GM13976 (cell line): Measurements from ENCODE around the gene SORBS2.

Experiments
- DNase-seq: peaks from one replicate; pipeline ENCODE4 v3.0.0; 2012; ENCODE audit warnings: low spot score
- in situ Hi-C: fragments of 300-500 bp; cut with MboI; formaldehyde crosslinking; loops from one replicate; pipeline ENCODE4 v1.12.0; 2022; ENCODE audit warnings: low sequenced_read_pairs, mixed read lengths, inconsistent platforms; ENCODE audit not compliant: unreplicated experiment
- TF ChIP-seq, protein P1 (sequence below): IDR thresholded peaks from 2 replicates; pipeline ENCODE4 v1.5.1; 2012; ENCODE audit warnings: borderline replicate concordance, mild to moderate bottlenecking; ENCODE audit not compliant: insufficient read depth; ENCODE audit errors: extremely low read depth, missing control alignments, control extremely low read depth

The SORBS2 gene

DNA sequence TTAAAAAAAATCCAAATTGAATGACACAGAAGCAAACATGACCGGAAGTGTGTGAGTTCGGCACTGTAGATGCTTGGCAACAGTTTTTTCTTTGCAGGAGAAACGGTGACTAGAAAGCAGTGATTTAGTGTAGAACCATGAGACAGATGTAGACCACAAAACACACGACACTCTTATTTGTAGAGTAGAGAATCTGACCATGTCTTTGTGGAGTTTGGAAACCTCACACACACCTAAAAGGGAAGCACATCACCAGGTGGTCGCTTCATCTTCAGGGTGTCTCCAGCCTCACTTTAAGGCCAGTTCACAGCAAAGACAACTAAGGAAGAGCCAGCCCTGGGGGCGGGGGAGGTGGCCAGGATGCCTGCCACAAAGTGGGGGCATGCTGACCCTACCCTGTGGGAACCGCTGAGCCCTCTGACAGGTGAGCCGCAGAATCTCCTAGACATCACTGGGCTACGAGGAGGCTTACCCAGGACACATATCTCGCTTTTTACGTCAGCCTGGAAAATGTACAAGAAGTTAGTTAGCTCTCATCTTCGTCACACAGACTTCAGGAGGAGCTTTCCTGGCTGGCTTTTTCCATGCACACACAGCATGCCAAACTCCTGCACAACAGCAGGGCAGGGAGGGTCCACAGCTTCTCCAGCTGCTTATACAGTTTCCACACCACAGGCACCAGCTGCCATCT is 212.3 kb downstream of the SORBS2 start:
- DNase-seq, result no peak
- in situ Hi-C loops, result no loop called here
- TF ChIP-seq, protein P1, sequence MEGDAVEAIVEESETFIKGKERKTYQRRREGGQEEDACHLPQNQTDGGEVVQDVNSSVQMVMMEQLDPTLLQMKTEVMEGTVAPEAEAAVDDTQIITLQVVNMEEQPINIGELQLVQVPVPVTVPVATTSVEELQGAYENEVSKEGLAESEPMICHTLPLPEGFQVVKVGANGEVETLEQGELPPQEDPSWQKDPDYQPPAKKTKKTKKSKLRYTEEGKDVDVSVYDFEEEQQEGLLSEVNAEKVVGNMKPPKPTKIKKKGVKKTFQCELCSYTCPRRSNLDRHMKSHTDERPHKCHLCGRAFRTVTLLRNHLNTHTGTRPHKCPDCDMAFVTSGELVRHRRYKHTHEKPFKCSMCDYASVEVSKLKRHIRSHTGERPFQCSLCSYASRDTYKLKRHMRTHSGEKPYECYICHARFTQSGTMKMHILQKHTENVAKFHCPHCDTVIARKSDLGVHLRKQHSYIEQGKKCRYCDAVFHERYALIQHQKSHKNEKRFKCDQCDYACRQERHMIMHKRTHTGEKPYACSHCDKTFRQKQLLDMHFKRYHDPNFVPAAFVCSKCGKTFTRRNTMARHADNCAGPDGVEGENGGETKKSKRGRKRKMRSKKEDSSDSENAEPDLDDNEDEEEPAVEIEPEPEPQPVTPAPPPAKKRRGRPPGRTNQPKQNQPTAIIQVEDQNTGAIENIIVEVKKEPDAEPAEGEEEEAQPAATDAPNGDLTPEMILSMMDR, result no peak

DNA sequence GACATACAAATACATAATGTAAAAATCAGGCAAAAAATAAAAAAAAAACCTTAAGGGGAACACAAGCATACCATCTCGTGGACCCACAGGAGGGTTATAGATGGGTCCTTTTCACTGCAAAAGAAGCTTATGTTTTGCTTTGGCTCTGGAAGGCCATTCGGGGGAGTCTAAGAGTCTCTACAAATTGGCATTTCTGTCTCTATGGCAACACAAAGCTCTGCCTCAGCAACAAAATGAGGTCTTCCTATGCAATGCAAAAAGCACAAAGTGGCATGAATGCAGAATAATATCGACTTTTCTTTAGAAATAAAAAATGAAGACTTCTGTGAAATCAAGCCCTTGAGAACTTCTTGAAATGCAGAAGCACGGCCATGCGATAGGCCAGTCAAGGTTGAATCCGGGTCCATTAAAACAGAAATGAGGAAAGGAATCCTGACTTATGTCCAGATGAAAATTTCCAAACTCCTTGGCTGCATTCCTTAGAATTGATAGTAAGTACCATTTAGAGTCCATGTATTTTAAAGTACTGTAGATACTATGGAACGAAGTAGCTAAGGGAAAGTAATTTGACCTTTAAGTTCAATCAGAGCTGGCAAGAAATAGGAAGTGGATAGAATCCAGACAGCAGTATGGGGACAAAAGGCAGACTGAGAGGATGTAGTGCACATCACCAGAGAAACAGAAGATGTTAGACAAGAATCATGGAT is 213.0 kb downstream of the SORBS2 start:
- in situ Hi-C loops, result no loop called here
- TF ChIP-seq, protein P1, result no peak
- no peak for DNase-seq

DNA sequence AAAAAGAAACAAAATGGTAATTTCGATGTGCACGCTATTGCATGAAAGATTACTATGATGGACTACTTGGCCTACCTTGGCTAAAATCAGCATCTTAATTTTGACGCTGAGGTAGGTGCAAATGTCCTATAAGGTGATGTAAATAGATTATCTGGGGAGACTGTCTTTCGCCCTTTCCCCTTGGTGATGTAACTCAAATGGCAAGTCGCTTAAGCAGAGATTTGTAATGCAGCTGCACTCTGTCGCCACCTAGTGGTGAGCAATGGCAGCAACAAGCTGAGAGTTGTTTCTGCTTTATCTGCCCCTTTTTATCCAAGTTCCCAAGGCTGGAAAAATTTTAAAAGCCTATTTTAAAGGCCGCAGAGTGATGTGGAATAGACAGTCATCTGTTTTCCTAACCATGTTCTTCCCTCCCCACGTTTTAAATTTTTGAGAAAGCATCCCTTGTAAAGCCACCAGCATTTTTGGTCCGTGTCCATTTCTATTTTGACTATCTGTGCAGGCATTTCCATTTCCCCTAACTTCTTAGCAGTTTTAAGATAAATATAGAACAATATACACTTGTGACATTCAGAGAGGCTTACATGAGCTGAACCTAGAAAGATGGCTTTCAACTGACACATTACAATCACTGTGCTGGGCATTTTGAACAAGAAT is 214.3 kb downstream of the SORBS2 start:
- in situ Hi-C loops, result no loop called here
- DNase-seq, result peak; percentile 74
- TF ChIP-seq, protein P1, result peak; percentile 98

DNA sequence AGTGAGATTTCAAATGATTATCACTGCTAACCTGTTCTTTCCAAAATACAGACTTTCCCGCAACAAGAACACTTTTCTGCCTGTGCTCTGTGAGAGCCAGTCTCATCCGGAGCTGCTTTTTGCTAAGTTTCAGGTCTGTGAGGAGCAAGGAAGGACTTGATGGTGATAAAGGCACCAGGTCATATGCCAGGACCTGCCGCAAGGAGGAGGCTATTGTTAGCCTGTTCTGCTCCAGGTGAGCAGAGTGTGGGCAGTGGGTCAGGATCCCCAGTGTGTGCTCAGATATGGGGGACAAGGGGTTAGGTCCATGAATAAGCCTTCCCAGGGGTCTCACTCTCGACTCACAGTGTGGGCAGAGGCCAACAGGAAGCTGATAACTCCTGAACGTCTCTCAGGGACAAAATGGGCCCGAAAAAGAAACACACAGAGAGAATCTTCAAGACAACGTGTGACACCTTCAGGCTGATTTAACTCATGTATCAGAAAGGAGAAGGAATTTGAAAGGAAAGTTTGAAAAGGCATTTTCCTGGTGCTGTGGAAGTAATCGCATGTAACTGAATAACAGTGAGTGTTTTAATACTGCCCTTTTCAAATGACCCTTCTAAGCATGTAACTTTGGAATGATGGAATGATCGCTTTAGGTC is 219.0 kb downstream of the SORBS2 start:
- in situ Hi-C loops, result no loop called here
- TF ChIP-seq, protein P1, result no peak
- no peak for DNase-seq

DNA sequence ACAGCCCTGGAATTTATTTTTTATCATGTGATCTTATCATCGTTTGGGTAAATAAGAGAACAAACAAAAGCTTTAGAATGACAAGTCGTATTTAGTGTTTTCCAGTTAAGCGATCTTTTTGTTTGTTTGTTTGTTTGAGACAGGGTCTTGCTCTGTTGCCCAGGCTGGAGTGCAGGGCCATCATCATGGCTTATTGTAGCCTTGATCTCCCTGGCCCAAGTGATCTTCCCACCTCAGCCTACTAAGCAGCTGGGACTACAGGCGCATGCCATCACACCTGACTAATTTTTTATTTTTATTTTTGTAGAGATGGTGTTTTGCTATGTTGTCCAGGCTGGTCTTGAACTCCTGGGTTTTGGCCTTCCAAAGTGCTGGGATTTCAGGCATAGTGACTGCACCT is 219.6 kb downstream of the SORBS2 start:
- in situ Hi-C loops, result no loop called here
- TF ChIP-seq, protein P1, result no peak
- DNase-seq, result no peak

DNA sequence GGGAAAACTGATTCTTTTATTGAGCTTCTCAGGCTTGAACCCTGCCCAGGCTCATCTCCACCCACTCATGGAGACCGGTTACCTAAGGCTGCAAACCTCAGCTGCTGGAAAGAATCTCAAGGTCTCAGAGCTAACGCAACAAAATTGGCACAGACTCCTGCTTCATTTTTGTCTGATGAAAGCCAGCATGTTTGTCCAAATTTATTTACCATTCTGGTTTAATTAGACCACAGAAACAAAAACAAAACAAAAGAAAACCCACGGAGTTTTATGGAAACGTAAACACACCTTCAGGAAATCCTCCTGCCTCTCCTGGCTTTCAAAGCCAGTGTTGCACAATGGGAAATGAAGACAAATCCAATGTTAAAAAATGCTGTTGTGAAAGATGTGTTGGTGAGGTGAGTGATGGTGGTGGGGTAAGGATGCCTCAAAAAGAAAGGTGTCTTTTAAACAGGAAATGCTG is 220.3 kb downstream of the SORBS2 start:
- TF ChIP-seq, protein P1, result no peak
- in situ Hi-C loops, result no loop called here
- DNase-seq, result no peak
